ENCODE measurements around the gene RPP25.
"Not testable (repeated sequence)": the region's sequence is repeated elsewhere in the genome, so short reads cannot be mapped to it uniquely, and the experiment has no call there.

The RPP25 gene

GRCh38 chr15:74955017-74955416 lies 1.6 kb downstream of the RPP25 start:
- H3K4me1 ChIP-seq (ENCODE audit: control insufficient read depth, insufficient read depth, low read length, poor library complexity, severe bottlenecking) = peaks cover 24% of the 10 kb centered on the region
- peak overlapping the region; percentile 44 for H3K4me3 ChIP-seq (ENCODE audit: extremely low read depth, insufficient read depth, low read length, poor library complexity, severe bottlenecking)
- WGBS, 2 experiments (ENCODE audit: insufficient coverage in 2 of 2) = 51 to 67% methylated on average over 5 to 6 of the region's 8 CpGs
- no peaks in the 10 kb centered on the region for H3K36me3 ChIP-seq (ENCODE audit: control insufficient read depth, insufficient read depth, low read length)
- no peaks in the 10 kb centered on the region for H3K9me3 ChIP-seq (ENCODE audit: control insufficient read depth, low read length)
- H3K27ac ChIP-seq (ENCODE audit: low read depth, low read length, severe bottlenecking) = peak overlapping the region; percentile 81

- H3K27ac ChIP-seq (ENCODE audit: low read depth, low read length, severe bottlenecking) = peak overlapping the region; percentile 81
- peak overlapping the region; percentile 44 for H3K4me3 ChIP-seq (ENCODE audit: extremely low read depth, insufficient read depth, low read length, poor library complexity, severe bottlenecking)
- H3K36me3 ChIP-seq (ENCODE audit: control insufficient read depth, insufficient read depth, low read length) = no peaks in the 10 kb centered on the region
- peaks cover 24% of the 10 kb centered on the region for H3K4me1 ChIP-seq (ENCODE audit: control insufficient read depth, insufficient read depth, low read length, poor library complexity, severe bottlenecking)
- H3K9me3 ChIP-seq (ENCODE audit: control insufficient read depth, low read length) = no peaks in the 10 kb centered on the region
These were observed 2.1 kb downstream of the RPP25 start for GRCh38 chr15:74954515-74954914.

GRCh38 chr15:74951006-74951405 lies 5.6 kb downstream of the RPP25 start:
- H3K36me3 ChIP-seq (ENCODE audit: control insufficient read depth, insufficient read depth, low read length) = no peaks in the 10 kb centered on the region
- H3K9me3 ChIP-seq (ENCODE audit: control insufficient read depth, low read length) = no peaks in the 10 kb centered on the region
- H3K4me3 ChIP-seq (ENCODE audit: extremely low read depth, insufficient read depth, low read length, poor library complexity, severe bottlenecking) = no peak overlapping the region
- peaks cover 24% of the 10 kb centered on the region for H3K4me1 ChIP-seq (ENCODE audit: control insufficient read depth, insufficient read depth, low read length, poor library complexity, severe bottlenecking)
- WGBS, 2 experiments (ENCODE audit: insufficient coverage in 2 of 2) = 78 to 79% methylated on average over 3 of the region's 3 CpGs
- no peak overlapping the region for H3K27ac ChIP-seq (ENCODE audit: low read depth, low read length, severe bottlenecking)

GRCh38 chr15:74950078-74950908 lies 6.3 kb downstream of the RPP25 start:
- Histone ChIP-seq H3K4me1 (ENCODE audit: control insufficient read depth, insufficient read depth, low read length, poor library complexity, severe bottlenecking) (peaks cover 21% of the 10 kb centered on the region), H3K36me3 (ENCODE audit: control insufficient read depth, insufficient read depth, low read length) (no peaks in the 10 kb centered on the region), H3K27ac (ENCODE audit: low read depth, low read length, severe bottlenecking) (no peak overlapping the region), H3K4me3 (ENCODE audit: extremely low read depth, insufficient read depth, low read length, poor library complexity, severe bottlenecking) (no peak overlapping the region), H3K9me3 (ENCODE audit: control insufficient read depth, low read length) (no peaks in the 10 kb centered on the region)
- 49 to 58% methylated on average over 5 to 6 of the region's 7 CpGs for WGBS, 2 experiments (ENCODE audit: insufficient coverage in 2 of 2)

- no peaks in the 10 kb centered on the region for H3K9me3 ChIP-seq (ENCODE audit: control insufficient read depth, low read length)
- no peaks in the 10 kb centered on the region for H3K4me1 ChIP-seq (ENCODE audit: control insufficient read depth, insufficient read depth, low read length, poor library complexity, severe bottlenecking)
- H3K36me3 ChIP-seq (ENCODE audit: control insufficient read depth, insufficient read depth, low read length) = peaks cover 17% of the 10 kb centered on the region
- 0 to 1% methylated on average over 58 to 66 of the region's 85 CpGs for WGBS, 2 experiments (ENCODE audit: insufficient coverage in 2 of 2)
- peak within 1 kb of the TSS; percentile 92 for H3K4me3 ChIP-seq (ENCODE audit: extremely low read depth, insufficient read depth, low read length, poor library complexity, severe bottlenecking)
- H3K27ac ChIP-seq (ENCODE audit: low read depth, low read length, severe bottlenecking) = peak within 1 kb of the TSS; percentile 91
These were observed 18.8 kb downstream of the RPP25 start, which contains the start of gene COX5A for GRCh38 chr15:74937590-74938371. TSS of gene COX5A (minus strand) at chr15:74938073. CDS start at chr15:74938014, 59 bp downstream.

- Histone ChIP-seq H3K36me3 (ENCODE audit: control insufficient read depth, insufficient read depth, low read length) (peaks cover 18% of the 10 kb centered on the region), H3K4me1 (ENCODE audit: control insufficient read depth, insufficient read depth, low read length, poor library complexity, severe bottlenecking) (no peaks in the 10 kb centered on the region), H3K27ac (ENCODE audit: low read depth, low read length, severe bottlenecking) (peak overlapping the region; percentile 91), H3K9me3 (ENCODE audit: control insufficient read depth, low read length) (no peaks in the 10 kb centered on the region), H3K4me3 (ENCODE audit: extremely low read depth, insufficient read depth, low read length, poor library complexity, severe bottlenecking) (peak overlapping the region; percentile 92)
- WGBS, 2 experiments (ENCODE audit: insufficient coverage in 2 of 2) = 0 to 1% methylated on average over 15 to 17 of the region's 18 CpGs
These were observed 19.3 kb downstream of the RPP25 start for GRCh38 chr15:74937272-74937589.

- H3K4me1 ChIP-seq (ENCODE audit: control insufficient read depth, insufficient read depth, low read length, poor library complexity, severe bottlenecking); H3K9me3 ChIP-seq (ENCODE audit: control insufficient read depth, low read length); H3K4me3 ChIP-seq (ENCODE audit: extremely low read depth, insufficient read depth, low read length, poor library complexity, severe bottlenecking); H3K27ac ChIP-seq (ENCODE audit: low read depth, low read length, severe bottlenecking): not testable (repeated sequence)
- peaks cover 37% of the 10 kb centered on the region for H3K36me3 ChIP-seq (ENCODE audit: control insufficient read depth, insufficient read depth, low read length)
- WGBS, 2 experiments (ENCODE audit: insufficient coverage in 2 of 2) = no CpG with 5 or more reads among the region's 3 CpGs
These were observed 21.4 kb downstream of the RPP25 start for GRCh38 chr15:74935193-74935592.

GRCh38 chr15:74933573-74933972 lies 23.0 kb downstream of the RPP25 start:
- H3K4me3 ChIP-seq (ENCODE audit: extremely low read depth, insufficient read depth, low read length, poor library complexity, severe bottlenecking) = no peak overlapping the region
- no peaks in the 10 kb centered on the region for H3K4me1 ChIP-seq (ENCODE audit: control insufficient read depth, insufficient read depth, low read length, poor library complexity, severe bottlenecking)
- 100% methylated on average over 2 of the region's 2 CpGs for WGBS, 2 experiments (ENCODE audit: insufficient coverage in 2 of 2)

GRCh38 chr15:74928771-74929198 lies 27.8 kb downstream of the RPP25 start:
- H3K4me3 ChIP-seq (ENCODE audit: extremely low read depth, insufficient read depth, low read length, poor library complexity, severe bottlenecking) = no peak overlapping the region
- no peaks in the 10 kb centered on the region for H3K9me3 ChIP-seq (ENCODE audit: control insufficient read depth, low read length)
- no peaks in the 10 kb centered on the region for H3K4me1 ChIP-seq (ENCODE audit: control insufficient read depth, insufficient read depth, low read length, poor library complexity, severe bottlenecking)
- peaks cover 78% of the 10 kb centered on the region for H3K36me3 ChIP-seq (ENCODE audit: control insufficient read depth, insufficient read depth, low read length)
- no peak overlapping the region for H3K27ac ChIP-seq (ENCODE audit: low read depth, low read length, severe bottlenecking)
- 100% methylated on average over 1 to 3 of the region's 5 CpGs for WGBS, 2 experiments (ENCODE audit: insufficient coverage in 2 of 2)

More at GRCh38 chr15:74933573-74933972, 23.0 kb downstream of the RPP25 start:
- H3K36me3 ChIP-seq (ENCODE audit: control insufficient read depth, insufficient read depth, low read length) = peaks cover 49% of the 10 kb centered on the region
- no peak overlapping the region for H3K27ac ChIP-seq (ENCODE audit: low read depth, low read length, severe bottlenecking)
- no peaks in the 10 kb centered on the region for H3K9me3 ChIP-seq (ENCODE audit: control insufficient read depth, low read length)

GRCh38 chr15:74924525-74924924 lies 32.0 kb downstream of the RPP25 start:
- 100% methylated on average over 2 of the region's 3 CpGs; no CpG with 5 or more reads in 1 of the 2 experiments for WGBS, 2 experiments (ENCODE audit: insufficient coverage in 2 of 2)

More at GRCh38 chr15:74924525-74924924, 32.0 kb downstream of the RPP25 start:
- peaks cover 92% of the 10 kb centered on the region for H3K36me3 ChIP-seq (ENCODE audit: control insufficient read depth, insufficient read depth, low read length)
- H3K9me3 ChIP-seq (ENCODE audit: control insufficient read depth, low read length) = no peaks in the 10 kb centered on the region
- peaks cover 4% of the 10 kb centered on the region for H3K4me1 ChIP-seq (ENCODE audit: control insufficient read depth, insufficient read depth, low read length, poor library complexity, severe bottlenecking)
- no peak overlapping the region for H3K4me3 ChIP-seq (ENCODE audit: extremely low read depth, insufficient read depth, low read length, poor library complexity, severe bottlenecking)
- no peak overlapping the region for H3K27ac ChIP-seq (ENCODE audit: low read depth, low read length, severe bottlenecking)

All from mesodermal cell (in vitro differentiated cells).